GM19372 (cell line): ENCODE data around the gene HIC1.

ENCODE experiments used
- ATAC-seq: cut with Tn5 transposase; IDR thresholded peaks from one replicate; pipeline ENCODE4 v1.9.1; 2021; ENCODE audit warnings: mild to moderate bottlenecking, low read depth, moderate library complexity; ENCODE audit not compliant: unreplicated experiment

HIC1 gene

DNA sequence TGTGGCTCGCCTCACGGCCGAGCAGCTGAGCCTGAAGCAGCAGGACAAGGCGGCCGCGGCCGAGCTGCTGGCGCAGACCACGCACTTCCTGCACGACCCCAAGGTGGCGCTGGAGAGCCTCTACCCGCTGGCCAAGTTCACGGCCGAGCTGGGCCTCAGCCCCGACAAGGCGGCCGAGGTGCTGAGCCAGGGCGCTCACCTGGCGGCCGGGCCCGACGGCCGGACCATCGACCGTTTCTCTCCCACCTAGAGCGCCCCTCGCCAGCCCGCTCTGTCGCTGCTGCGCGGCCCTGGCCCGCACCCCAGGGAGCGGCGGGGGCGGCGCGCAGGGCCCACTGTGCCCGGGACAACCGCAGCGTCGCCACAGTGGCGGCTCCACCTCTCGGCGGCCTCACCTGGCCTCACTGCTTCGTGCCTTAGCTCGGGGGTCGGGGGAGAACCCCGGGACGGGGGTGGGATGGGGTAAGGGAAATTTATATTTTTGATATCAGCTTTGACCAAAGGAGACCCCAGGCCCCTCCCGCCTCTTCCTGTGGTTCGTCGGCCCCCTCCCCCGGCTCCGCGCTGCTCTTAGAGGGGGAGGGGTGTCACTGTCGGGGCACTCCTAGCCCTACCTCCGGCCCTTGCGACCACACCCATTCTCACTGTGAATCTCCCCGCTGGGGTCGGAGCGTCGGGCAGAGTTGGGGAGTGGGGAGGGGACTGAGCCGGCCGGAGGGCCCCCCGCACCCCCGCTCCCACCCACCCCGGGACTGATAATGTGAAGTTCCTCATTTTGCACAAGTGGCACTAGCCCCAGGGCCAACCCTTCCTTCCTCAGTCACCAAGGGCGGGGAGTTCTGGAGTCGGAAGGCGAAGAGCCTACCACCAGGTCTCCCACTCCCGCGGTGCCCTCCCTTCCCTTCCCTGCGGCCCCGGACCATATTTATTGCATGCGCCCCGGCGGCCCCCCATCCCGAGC is 4.0 kb downstream of the HIC1 start:
- no peak for ATAC-seq

DNA sequence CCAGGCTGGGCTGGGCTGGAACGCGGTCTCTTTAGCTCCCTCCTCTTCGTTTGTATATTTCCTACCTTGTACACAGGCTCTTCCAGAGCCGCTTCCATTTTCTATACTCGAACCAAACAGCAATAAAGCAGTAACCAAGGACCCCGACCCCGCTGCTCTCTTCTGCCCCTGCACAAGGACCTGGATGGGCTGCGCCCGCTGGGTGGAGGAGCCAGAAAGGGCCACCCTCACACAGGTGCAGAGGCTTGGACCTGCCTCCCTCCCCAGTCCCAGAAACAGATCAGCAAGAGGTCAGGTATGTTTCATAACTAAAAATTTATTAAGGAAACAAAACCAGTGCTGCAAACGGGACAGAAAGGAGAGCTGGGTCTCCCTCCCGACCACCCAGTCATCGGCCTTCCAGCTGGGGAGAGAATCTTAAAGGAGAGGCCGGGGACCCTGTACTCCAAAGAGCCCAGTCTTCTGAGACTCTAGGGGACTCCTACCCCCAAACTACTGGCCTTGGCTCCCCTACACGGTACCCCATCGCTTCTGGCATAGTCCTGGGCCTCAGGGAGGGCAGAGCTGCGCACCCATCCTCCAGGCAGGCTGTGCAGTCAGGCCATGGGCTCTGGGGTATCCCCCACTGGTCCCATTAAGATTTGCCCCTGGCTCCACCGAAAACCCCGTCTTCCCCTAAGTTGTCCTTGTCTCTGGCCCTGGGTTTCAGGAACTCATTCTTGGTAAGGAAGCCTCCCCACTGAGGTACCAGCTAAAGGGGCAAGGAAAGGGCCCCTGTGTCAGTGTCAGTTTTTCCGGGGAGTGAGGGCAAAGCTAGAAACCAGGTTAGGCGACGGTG is 4.9 kb downstream of the HIC1 start:
- ATAC-seq = no peak

DNA sequence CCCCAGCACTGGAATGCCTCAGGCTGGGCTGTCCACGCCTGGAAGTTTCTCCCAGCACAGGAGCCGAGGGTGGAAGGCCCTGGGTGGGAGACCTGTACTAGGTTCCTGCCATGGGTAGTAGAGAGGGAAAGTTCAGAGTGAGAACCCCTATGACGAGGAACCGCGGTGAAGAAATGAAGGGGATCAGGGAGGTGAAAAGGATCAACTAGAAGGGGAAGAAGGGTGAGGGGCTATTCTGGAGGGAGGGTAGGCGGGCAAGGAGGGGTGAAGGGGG is 5.4 kb downstream of the HIC1 start:
- ATAC-seq = no peak

DNA sequence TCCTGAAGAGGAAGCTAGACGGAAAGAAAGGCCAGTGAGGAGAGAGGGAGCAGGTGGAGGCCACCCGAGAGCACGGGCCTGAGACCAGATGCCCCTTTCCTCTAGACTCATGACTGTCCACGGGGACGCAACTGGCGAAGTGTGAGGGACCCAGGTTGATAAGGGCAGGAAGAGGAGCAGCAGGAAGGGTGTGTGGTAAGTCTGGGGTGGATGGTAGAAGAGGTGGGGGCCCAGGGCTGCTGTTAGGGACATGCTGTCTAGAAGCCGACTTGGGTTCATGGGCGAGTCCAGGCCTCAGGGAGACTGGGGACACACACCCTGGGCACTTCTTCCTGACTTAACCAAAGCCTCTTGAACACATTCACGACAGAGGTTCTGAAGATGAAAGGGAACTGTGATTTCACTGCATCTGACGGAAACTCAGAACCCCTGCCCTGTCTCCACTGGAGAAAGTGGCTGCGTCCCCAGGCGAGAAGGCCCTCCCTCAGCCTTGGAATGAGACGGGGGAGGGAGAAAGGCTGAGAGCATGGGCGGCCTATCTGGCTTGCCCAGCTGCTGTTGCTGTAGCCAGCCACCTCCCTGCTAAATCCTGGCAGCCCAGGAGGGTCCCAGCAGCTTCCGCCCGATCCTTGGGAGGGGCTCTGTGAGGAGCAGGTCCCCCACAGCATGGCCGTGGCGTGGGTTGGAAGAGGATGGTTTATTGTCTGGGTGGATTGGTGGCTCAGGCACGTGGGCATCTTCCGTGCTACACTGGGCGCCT is 6.0 kb downstream of the HIC1 start:
- no peak for ATAC-seq

DNA sequence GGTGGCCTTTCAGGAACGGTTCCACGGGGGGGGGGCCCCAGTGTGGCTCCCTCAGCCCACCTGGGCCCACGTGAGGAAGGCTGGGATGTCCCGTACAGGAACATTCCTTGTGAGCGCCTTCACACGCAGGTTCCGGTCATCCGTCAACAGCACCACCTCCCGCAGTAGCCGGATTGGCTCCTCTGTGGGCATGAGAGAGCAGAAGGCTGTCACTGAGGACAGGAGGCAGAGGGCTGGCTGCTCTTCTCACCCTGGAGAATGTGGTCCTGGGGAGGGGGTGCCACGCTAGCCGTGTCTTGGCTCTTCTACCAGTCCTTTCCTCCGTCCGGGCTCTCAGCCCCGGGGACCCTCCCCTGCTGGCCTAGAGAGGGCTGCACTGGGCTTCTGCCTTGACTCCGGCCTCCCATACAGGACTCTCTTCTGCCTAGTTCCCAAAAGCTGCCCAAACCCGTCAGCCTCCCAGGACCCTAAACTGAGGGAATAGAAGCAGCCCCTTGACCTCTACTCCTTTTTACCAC is 6.6 kb downstream of the HIC1 start:
- no peak for ATAC-seq

DNA sequence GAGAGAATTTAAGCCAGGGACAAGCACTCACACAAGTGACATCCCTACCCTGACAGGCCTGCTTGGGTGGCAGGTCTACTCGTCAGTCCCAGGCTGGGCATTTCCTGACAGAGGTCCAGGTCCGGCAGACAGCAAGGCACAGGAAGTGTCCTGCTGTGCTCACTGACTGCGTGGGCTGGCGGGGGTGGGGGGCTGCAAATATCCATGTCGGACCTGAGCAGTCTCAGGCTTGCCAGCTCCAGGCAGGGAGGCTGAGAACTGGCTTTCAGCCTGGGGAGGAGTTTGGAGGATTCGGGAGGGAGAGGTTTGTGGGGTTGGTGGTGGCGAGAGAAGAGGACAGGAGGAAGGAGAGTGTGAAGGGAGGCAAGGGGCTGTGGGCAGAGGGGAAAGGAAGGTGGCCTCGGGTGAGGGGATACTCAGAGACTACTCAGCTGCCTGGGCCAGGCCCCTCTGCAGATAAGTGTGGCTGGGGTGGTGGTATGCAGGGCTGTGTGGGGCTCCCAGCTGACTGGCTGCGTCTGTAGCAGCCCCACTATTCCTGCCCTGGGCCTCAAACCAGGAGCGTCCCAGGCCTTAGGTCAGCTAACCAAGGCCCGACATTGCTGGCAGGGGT is 7.8 kb downstream of the HIC1 start:
- no peak for ATAC-seq

DNA sequence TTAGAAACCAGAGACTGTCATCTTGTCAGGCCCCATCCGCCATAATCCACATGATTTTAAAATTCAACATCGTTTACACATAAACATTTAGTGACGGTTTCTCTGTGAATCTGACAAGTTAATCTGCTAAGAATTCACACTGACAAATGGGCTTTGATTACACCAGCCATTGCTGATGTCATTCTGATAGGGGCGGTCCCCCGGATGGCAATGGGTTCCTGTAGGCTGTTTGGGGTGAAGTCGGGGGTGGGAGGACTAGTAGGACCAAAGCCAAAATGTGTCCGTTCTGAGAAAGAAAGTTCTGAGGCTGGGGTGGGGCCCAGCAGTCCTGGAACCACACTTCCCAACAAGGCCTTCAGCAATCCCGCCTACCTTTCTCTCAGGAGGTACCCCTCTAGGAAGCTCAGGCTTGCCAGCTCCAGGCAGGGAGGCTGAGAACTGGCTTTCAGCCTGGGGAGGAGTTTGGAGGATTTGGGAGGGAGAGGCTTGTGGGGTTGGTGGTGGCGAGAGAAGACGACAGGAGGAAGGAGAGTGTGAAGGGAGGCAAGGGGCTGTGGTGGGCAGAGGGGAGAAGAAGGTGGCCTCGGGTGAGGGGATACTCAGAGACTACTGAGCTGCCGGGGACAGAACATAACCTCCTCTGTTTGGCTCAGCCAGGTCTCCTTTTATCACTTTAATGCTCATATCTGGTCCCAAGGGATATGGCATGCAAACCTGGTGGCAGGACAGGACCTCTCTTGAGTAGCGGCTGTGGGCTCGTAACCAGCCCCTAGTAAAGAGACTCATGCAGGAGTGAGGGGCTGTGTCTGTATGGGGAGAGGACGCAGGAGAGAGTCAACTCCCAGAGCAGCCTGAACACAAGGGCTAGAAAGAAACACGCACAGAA is 8.6 kb downstream of the HIC1 start:
- no peak for ATAC-seq

DNA sequence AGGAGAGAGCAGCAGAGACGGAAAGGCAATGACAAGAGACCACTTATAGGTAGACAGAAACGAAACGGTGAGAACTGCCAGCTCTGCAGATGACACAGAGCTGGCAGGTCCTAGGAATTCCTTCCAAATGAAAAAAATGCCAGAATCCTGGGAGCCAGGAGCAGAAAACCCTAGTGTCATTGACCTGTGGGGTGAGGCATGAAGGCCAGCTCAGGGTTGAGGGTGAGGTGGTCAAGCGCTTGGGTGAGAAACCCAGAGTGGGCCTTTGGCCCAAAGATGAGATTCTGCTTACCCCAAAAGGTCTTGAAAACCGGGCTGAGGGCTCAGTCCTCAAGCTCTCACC is 9.2 kb downstream of the HIC1 start:
- no peak for ATAC-seq

DNA sequence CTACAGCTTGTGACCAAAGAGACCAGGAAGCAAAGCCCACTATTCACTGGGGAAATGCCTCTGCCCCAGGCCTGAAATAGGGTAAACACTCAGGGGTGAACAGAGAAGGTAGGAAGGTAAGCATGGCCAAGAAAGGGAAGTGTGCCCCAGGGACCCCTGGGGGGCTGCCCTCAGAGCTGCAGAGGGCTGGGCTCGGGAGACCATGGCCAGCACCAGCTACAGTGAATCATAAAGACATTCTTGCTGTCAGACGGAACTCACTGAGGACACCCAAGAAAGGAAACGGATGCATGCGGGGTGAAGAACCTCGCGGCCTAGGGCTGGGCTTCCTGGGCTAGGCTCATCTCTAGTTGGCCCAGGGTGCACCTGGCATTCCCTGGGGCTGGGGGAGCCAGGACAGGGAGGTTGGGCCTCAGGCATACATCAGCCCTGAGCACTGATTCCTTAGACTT is 9.6 kb downstream of the HIC1 start:
- no peak for ATAC-seq

DNA sequence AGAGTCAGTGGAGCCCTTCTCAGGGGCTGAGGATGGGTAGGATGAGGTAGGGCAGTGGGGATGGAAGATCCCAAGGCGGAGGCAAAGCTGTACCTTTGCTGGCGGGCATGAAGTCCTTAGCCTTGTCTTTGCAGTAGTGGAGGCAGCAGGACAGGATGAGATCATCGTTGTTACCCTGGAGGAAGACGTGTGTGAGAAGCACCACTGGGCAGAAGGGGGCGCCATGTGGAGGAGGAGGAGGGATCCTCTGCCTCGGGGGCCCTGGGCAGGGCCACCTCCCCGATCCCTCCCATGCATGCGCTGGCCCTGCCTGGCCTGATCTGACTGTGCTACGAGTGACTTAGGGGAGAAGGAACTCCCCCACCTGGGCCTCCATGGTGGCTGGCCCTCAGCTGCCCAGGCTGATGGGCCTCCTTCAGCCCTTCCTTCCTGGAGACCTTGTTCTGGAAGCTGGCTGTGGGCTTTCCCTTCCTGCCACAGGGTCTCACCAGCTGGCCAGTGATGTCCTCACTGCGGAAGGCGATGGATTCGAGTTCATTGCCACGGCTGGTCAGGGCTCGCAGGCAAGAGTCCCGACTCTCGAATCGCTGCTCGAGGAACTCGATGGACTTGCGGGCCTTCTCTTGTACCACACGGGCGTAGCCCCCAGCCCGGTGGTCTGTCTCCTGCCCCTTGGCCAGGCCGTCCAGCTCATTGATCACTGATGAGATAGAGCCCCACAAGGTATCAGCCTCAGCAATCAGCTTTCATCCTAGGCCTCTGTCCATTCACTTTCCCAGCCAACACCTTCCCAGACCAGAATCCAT is 10.3 kb downstream of the HIC1 start:
- no peak for ATAC-seq

DNA sequence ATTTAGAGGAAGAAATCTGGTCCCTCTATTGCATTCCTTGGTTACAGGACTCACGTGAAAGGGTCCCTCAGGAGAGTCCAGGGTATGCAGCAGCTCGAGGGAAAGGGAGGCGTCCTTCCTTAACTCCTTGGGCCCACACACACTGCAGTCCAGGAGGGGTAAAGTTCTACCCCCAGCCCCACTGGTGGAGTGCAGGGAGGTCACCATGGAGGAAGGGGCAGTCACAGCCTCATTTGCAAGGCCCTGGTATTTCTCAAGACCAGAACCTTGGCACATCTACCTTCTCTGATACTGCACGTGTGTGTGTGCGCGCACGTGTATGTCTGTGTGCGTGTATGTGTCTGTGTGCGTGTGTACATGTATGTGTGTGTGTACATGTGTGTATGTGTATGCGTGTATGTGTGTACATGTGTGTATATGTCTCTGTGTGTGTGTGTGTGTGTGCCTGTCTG is 11.1 kb downstream of the HIC1 start:
- no peak for ATAC-seq

DNA sequence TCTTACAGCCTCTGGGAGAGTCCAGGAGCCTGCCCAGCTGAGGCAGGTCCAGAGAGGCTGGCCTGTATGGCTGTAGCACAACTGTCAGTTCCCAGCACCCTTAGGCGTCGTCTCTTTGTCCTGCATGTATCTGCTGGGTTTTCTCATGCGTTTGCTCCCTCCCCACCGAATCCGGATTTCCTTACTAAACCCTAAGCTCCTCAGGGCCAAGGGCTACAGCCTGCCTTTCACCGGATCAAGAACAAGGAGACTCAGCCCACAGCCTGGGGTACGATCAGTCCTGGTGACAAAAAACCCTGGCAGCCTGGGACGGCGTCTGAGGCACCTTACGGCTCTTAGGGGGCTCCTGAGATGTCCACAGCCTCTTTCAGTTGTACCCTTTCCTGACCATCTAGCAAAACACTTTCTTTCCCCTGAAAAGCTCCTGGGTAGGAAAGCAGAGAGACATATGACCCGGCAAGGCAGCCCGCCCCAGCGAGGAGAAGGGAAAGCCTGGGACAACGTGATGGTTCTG is 12.2 kb downstream of the HIC1 start:
- ATAC-seq = no peak

DNA sequence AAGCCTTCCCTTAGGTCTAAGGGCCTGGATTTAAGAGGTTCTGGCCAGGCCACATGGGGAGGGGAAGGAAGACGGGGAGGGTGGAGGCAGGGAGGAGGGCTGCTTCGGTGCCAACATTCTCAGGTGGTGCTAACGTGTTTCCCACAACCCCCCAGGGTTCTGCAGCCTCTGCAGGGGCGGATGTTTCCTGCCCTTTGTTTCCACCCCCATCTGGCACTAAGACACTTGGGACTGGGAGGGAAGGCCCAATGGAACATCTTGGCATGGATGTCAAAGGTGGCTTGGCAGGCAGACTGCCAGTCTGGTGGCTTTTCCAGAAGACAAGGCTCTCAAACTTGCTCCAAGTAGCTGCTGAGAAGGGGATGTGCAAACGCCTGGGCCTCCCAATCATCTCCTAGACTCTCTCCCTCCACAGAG is 12.7 kb downstream of the HIC1 start:
- no peak for ATAC-seq

DNA sequence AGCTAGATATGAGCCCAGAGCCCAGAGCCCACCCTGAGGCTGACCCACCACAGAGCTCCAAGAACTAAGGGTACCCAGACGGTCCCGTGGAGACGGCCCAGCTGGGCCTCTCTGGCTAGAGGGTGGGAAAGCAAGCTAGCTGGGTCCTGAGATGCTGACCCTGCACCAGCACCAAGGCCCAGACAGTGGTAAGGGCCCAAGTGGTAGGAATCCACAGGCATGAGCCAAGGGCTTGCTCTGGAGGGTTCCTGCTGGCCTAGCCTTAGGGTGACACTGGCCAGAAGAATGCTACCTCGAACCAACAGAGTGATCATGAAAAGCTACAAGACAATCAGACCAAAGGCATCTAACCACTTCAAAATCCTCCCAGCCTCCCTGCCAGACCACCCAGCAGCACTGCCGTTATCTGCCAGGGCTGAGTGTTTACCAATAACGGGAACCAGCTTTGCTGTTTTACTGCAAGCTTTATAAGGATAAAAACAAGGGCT is 13.2 kb downstream of the HIC1 start:
- ATAC-seq = no peak

DNA sequence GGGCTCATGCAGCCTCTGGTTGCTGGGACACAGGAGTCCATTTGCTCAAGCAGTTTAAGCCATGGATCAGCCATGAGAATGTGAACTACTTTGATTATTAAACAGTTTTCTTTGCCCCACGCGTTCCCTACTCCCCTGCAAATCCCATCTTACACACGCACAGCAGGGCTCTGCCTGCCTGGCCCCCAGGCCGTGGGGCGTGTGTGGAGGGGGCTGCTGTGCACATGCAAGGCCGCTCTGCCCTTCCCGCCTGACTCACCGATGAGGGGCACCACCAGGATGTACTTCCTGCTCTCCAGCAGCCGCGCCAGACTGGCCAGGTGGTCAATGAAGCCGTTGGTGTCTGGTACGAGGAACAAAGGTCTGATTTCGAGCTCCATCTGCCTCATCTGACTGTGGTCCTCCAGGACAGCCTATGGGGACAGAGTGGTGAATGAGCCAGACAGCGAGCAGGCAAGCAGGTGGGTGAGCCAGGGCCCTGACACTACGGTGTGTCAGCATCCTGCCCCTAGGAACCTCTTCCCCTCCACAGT is 13.7 kb downstream of the HIC1 start:
- no peak for ATAC-seq

DNA sequence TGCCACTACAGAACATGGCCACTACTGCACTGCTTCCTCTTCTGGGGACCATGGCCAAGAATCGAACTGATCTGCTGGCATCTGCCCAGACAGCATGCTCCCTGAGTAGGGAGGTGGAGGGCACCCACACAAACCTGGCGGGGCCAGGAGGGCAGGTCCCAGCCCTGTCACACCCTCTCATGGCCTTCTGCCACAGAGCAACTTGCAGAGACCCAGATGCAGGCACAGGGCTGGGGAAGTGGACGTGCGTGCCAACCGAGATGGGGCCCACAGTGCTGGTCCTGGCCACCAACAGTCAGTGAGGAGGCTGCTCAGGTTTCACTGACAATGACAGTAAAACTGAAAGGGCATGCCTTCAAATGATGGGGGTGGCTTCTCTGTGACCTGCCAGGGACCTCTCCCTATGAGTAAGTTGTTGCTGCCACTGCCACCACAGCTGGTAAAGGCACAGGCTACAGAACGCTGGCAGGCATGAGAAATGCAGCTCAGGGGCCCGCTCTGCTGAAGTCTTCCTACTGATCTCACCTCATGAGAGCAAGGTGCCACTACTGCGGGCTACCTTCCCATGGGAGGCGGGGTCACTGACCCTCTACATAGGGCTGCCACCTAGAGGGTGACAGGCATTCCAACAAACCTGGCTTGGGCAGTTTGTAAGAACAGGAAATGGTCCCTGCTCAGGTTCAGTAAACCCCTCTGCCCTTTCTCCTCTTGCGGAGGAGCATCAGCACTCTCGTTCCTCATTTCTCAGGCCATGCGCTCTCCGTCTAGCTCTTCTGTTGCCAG is 15.5 kb downstream of the HIC1 start:
- no peak for ATAC-seq

DNA sequence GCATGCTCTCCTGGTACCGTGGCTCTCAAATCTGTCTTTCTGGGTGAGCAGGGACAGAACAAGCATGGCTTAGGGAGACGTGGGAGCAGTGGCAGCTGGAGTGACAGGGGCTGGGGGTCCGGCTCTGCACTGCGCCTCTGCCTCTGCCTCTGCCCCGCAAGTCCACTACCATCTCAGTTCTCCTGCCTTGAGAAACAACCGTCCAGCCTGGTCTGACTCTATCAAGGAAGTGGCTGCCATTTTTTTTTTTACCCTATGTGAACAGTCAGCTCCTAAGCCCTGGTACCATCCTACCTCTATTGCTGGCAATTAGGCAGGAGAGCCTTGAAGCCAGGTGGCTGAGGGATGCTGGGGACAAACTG is 16.1 kb downstream of the HIC1 start:
- ATAC-seq = no peak
